ENCODE measurements around the gene CLCC1. TPM values are rescaled to one million over a fixed set of nuclear protein-coding genes. Genes with fewer than 3 reads are reported as not detected.

Gene CLCC1
- total RNA-seq, 2 donors from 2014 or later = 16.2 to 17.6 TPM

- no peak for ATAC-seq
- 95 to 96% methylated on average over 2 of the region's 2 CpGs for WGBS, 2 donors
These were observed 37.4 kb downstream of the CLCC1 start for GRCh38 chr1:108925920-108926319.

GRCh38 chr1:108916788-108917187 is 46.5 kb downstream of the CLCC1 start:
- 95 to 97% methylated on average over 2 of the region's 2 CpGs for WGBS, 2 donors
- H3K27me3 ChIP-seq = no peaks in the 10 kb centered on the region

More at GRCh38 chr1:108925920-108926319, 37.4 kb downstream of the CLCC1 start:
- TF ChIP-seq POLR2A (IDR thresholded peaks at IDR 0.05) (no peak), CTCF (IDR thresholded peaks at IDR 0.05) (no peak)
- no peaks in the 10 kb centered on the region for H3K9me3 ChIP-seq
- intact Hi-C loops (cut with DNase I) = no loop called here
- H3K36me3 ChIP-seq (replicated peaks in 1 of 2; ENCODE audit: insufficient read depth in 1 of 2, low read depth in 2 of 2) = peaks cover 3 to 25% of the 10 kb centered on the region in 2 donors
- H3K4me3 ChIP-seq = no peak overlapping the region
- no peaks in the 10 kb centered on the region for H3K27me3 ChIP-seq
- no peak overlapping the region for H3K27ac ChIP-seq
- H3K4me1 ChIP-seq = no peaks in the 10 kb centered on the region
- no peak for DNase-seq

More at GRCh38 chr1:108916788-108917187, 46.5 kb downstream of the CLCC1 start:
- H3K27ac ChIP-seq = no peak overlapping the region
- no peaks in the 10 kb centered on the region for H3K4me1 ChIP-seq
- H3K9me3 ChIP-seq = no peaks in the 10 kb centered on the region
- no peaks in the 10 kb centered on the region for H3K36me3 ChIP-seq (replicated peaks in 1 of 2; ENCODE audit: insufficient read depth in 1 of 2, low read depth in 2 of 2)
- H3K4me3 ChIP-seq = no peak overlapping the region
- no peak for DNase-seq
- intact Hi-C loops (cut with DNase I) = no loop called here
- no peak for ATAC-seq
- TF ChIP-seq CTCF (IDR thresholded peaks at IDR 0.05) (no peak), POLR2A (IDR thresholded peaks at IDR 0.05) (no peak)

Small RNA genes lying within 50 kb of the gene (small RNA-seq; reads per million reads assigned to genes)
- gene BX679664.2 = not detected

Other genes starting within 250 kb of the CLCC1 start
- gene STXBP3, start 216.8 kb downstream of the CLCC1 start, total RNA-seq = 10 to 100 TPM; 39.6 to 83.0 TPM
- not detected for gene AKNAD1, start 106.4 kb downstream of the CLCC1 start, total RNA-seq
- 1 to 10 TPM; 1.6 to 2.3 TPM for gene GPSM2, start 86.5 kb downstream of the CLCC1 start, total RNA-seq
- 1 to 10 TPM; 5.6 to 7.3 TPM for gene WDR47, start 78.6 kb upstream of the CLCC1 start, total RNA-seq
- gene TAF13, start 112.5 kb upstream of the CLCC1 start, total RNA-seq = 10 to 100 TPM in 1 of 2 donors, 1 to 10 TPM in 1; 5.9 to 18.4 TPM
- 10 to 100 TPM in 1 of 2 donors, 1 to 10 TPM in 1; 5.3 to 12.7 TPM for gene TMEM167B, start 127.3 kb upstream of the CLCC1 start, total RNA-seq
- gene ELAPOR1, start 150.6 kb upstream of the CLCC1 start, total RNA-seq = 100 to 1,000 TPM in 1 of 2 donors, 10 to 100 TPM in 1; 84.7 to 135 TPM